Esophagus muscularis mucosa (tissue), 4 donors: ENCODE results near the gene RAD51B. TPM values are rescaled to one million over a fixed set of nuclear protein-coding genes. Genes with fewer than 3 reads are reported as not detected.

Source experiments
- DNase-seq: peaks from one replicate; pipeline ENCODE4 v3.0.0-alpha.2; 2017; ENCODE audit errors: extremely low spot score
- H3K27ac ChIP-seq, 4 donors: fragments of 200-600 bp; sonication (generic); replicated peaks in 1 of 4; 1 replicate in 3 of 4; 2 replicates in 1 of 4; pipeline ENCODE4 v1.5.1; 2016 to 2019; ENCODE audit warnings: mild to moderate bottlenecking in 1 of 4
- H3K27me3 ChIP-seq, 4 donors: fragments of 200-600 bp; sonication (generic); one replicate each; pipeline versions ENCODE4 v1.5.1 to v1.6.0; 2016 to 2019
- H3K36me3 ChIP-seq, 4 donors: fragments of 200-600 bp; sonication (generic); one replicate each; pipeline ENCODE4 v1.5.1; 2016 to 2019
- H3K4me1 ChIP-seq, 4 donors: fragments of 200-600 bp; sonication (generic); one replicate each; pipeline ENCODE4 v1.5.1; 2016 to 2019
- H3K4me3 ChIP-seq, 4 donors: fragments of 200-600 bp; sonication (generic); 1 replicate in 2 of 4; 2 replicates in 2 of 4; pipeline ENCODE4 v1.5.1; 2016 to 2019; ENCODE audit warnings: mild to moderate bottlenecking in 4 of 4, moderate library complexity in 1 of 4
- H3K9me3 ChIP-seq, 4 donors: fragments of 200-600 bp; sonication (generic); 1 replicate in 3 of 4; 2 replicates in 1 of 4; pipeline ENCODE4 v1.5.1; 2016 to 2019
- CTCF ChIP-seq, 3 experiments: fragments of 200-600 bp in 2 of 3; fragments of 450-650 bp in 1 of 3; sonication (generic) in 2 of 3; IDR thresholded peaks; one replicate each; pipeline ENCODE4 v1.5.1; 2017 to 2019; ENCODE audit warnings: antibody characterized with exemption in 3 of 3, mild to moderate bottlenecking in 2 of 3, moderate library complexity in 1 of 3
- EP300 ChIP-seq: sonication (generic); formaldehyde crosslinking; IDR thresholded peaks from one replicate; pipeline ENCODE4 v1.6.1; 2017; ENCODE audit warnings: antibody characterized with exemption
- POLR2A ChIP-seq: fragments of 450-650 bp; IDR thresholded peaks from one replicate; pipeline ENCODE4 v1.6.1; 2017; ENCODE audit warnings: antibody characterized with exemption, moderate library complexity, mild to moderate bottlenecking, low read depth
- POLR2AphosphoS5 ChIP-seq, 2 donors: sonication (generic); formaldehyde crosslinking; IDR thresholded peaks; one replicate each; pipeline ENCODE4 v1.6.1; 2017; ENCODE audit warnings: antibody characterized with exemption in 2 of 2
- WGBS: methylation state at CpG from one replicate; pipeline ENCODE4 v1.1.5; 2018; 5-methylcytosine and 5-hydroxymethylcytosine counted together
- intact Hi-C: fragments of 100-400 bp; cut with DNase I; formaldehyde crosslinking; loops from one replicate; pipeline ENCODE4 v1.15.1; 2023
- total RNA-seq, 4 donors: library from RNA; depleted of rRNA; stranded (reverse); fragments of >200 nt; gene quantifications; one replicate each; pipeline versions ENCODE4 v1.1.0 to v1.2.1, GENCODE V29; 2016

The RAD51B gene
- total RNA-seq, 4 donors from 2014 or later = 2.8 to 11.1 (median 5.1) TPM

GRCh38 chr14:68193970-68194681, 374.5 kb downstream of the RAD51B start:
- no peak overlapping the region for H3K4me3 ChIP-seq
- H3K4me1 ChIP-seq = peaks cover 3 to 65% (median 55%) of the 10 kb centered on the region in 4 donors
- no peaks in the 10 kb centered on the region for H3K27me3 ChIP-seq
- H3K36me3 ChIP-seq = no peaks in the 10 kb centered on the region
- TF ChIP-seq CTCF (IDR thresholded peaks at IDR 0.05) (no peak), POLR2AphosphoS5 (IDR thresholded peaks at IDR 0.05) (peak in 1 of 2 donors; percentile 56)
- peak overlapping the region; percentile 66 to 76 (median 72) for H3K27ac ChIP-seq
- H3K9me3 ChIP-seq = no peaks in the 10 kb centered on the region
- no peak for DNase-seq
- 32% methylated on average over 3 of the region's 3 CpGs for WGBS
- intact Hi-C loops = no loop called here

GRCh38 chr14:68195126-68195525, 375.5 kb downstream of the RAD51B start:
- H3K4me1 ChIP-seq = peaks cover 13 to 75% (median 65%) of the 10 kb centered on the region in 4 donors
- no peak overlapping the region for H3K4me3 ChIP-seq
- H3K27ac ChIP-seq = peak overlapping the region; percentile 66 to 76 (median 72)
- no peak for DNase-seq
- no peaks in the 10 kb centered on the region for H3K9me3 ChIP-seq
- no peaks in the 10 kb centered on the region for H3K27me3 ChIP-seq
- no peaks in the 10 kb centered on the region for H3K36me3 ChIP-seq
- intact Hi-C loops = no loop called here
- TF ChIP-seq EP300 (no peak), CTCF (IDR thresholded peaks at IDR 0.05) (no peak), POLR2AphosphoS5 (IDR thresholded peaks at IDR 0.05) (no peak), POLR2A (no peak)
- WGBS = 64% methylated on average over 1 of the region's 1 CpG

GRCh38 chr14:68198713-68199495, 379.3 kb downstream of the RAD51B start:
- no peak overlapping the region for H3K4me3 ChIP-seq
- H3K27ac ChIP-seq = peak overlapping the region; percentile 69 to 70 (median 70)
- intact Hi-C loops = no loop called here

GRCh38 chr14:68199554-68200151, 380.1 kb downstream of the RAD51B start:
- Histone ChIP-seq H3K4me3 (peak overlapping the region in 1 of 4 donors; percentile 7), H3K27me3 (no peaks in the 10 kb centered on the region), H3K36me3 (no peaks in the 10 kb centered on the region), H3K9me3 (no peaks in the 10 kb centered on the region), H3K4me1 (peaks cover 13 to 45% (median 37%) of the 10 kb centered on the region in 4 donors), H3K27ac (peak overlapping the region; percentile 69 to 70 (median 70))
- WGBS = 38% methylated on average over 8 of the region's 8 CpGs
- intact Hi-C loops = no loop called here
- DNase-seq = no peak
- TF ChIP-seq POLR2A (no peak), EP300 (no peak), POLR2AphosphoS5 (IDR thresholded peaks at IDR 0.05) (peak in 1 of 2 donors; percentile 28), CTCF (IDR thresholded peaks at IDR 0.05) (no peak)

More at GRCh38 chr14:68198713-68199495, 379.3 kb downstream of the RAD51B start:
- 65% methylated on average over 3 of the region's 3 CpGs for WGBS
- no peak for DNase-seq
- Histone ChIP-seq H3K4me1 (peaks cover 13 to 51% (median 44%) of the 10 kb centered on the region in 4 donors), H3K9me3 (no peaks in the 10 kb centered on the region), H3K36me3 (no peaks in the 10 kb centered on the region), H3K27me3 (no peaks in the 10 kb centered on the region)
- TF ChIP-seq POLR2AphosphoS5 (IDR thresholded peaks at IDR 0.05) (no peak), EP300 (no peak), POLR2A (no peak), CTCF (IDR thresholded peaks at IDR 0.05) (no peak)
